Glutamatergic neuron (in vitro differentiated cells): ENCODE results near the gene TPSD1. TPM values are rescaled to one million over a fixed set of nuclear protein-coding genes. Genes with fewer than 3 reads are reported as not detected.
"Not testable (repeated sequence)": the region's sequence is repeated elsewhere in the genome, so short reads cannot be mapped to it uniquely, and the experiment has no call there.

Experiments
- DNase-seq: peaks from one replicate; pipeline ENCODE4 v3.0.0; 2022
- H3K27ac Mint-ChIP-seq: one replicate; pipeline ENCODE4 v1.8.0; 2020; ENCODE audit warnings: mild to moderate bottlenecking, mixed read lengths, inconsistent platforms; ENCODE audit not compliant: unreplicated experiment
- H3K27me3 Mint-ChIP-seq: one replicate; pipeline ENCODE4 v1.8.0; 2020; ENCODE audit warnings: mild to moderate bottlenecking, moderate library complexity, mixed read lengths, inconsistent platforms; ENCODE audit not compliant: unreplicated experiment
- H3K36me3 Mint-ChIP-seq: one replicate; pipeline ENCODE4 v1.8.0; 2020; ENCODE audit warnings: mild to moderate bottlenecking, mixed read lengths, inconsistent platforms; ENCODE audit not compliant: unreplicated experiment
- H3K4me1 Mint-ChIP-seq: one replicate; pipeline ENCODE4 v1.8.0; 2020; ENCODE audit warnings: mild to moderate bottlenecking, low read depth, mixed read lengths, inconsistent platforms; ENCODE audit not compliant: unreplicated experiment
- H3K4me3 Mint-ChIP-seq: one replicate; pipeline ENCODE4 v1.8.0; 2020; ENCODE audit warnings: mild to moderate bottlenecking, mixed read lengths, inconsistent platforms; ENCODE audit not compliant: unreplicated experiment
- H3K9me3 Mint-ChIP-seq: one replicate; pipeline ENCODE4 v1.8.0; 2020; ENCODE audit warnings: mild to moderate bottlenecking, moderate library complexity, mixed read lengths, inconsistent platforms; ENCODE audit not compliant: unreplicated experiment
- CTCF ChIP-seq: fragments of 200-600 bp; sonication (generic); IDR thresholded peaks from one replicate; pipeline ENCODE4 v1.5.0; 2021; ENCODE audit not compliant: partially characterized antibody, unreplicated experiment
- total RNA-seq: library from RNA; stranded (reverse); fragmentation: NEBNext Ultra II Directional; extraction: Animal tissue kit (Norgen Biotek cat#: 25700); gene quantifications from one replicate; pipeline ENCODE4 v1.2.1, GENCODE V29; 2021; ENCODE audit not compliant: unreplicated experiment

The TPSD1 gene
- total RNA-seq, 1 donor from 2014 or later, result not detected

GRCh38 chr16:1271380-1271723 is 15.5 kb downstream of the TPSD1 start:
- DNase-seq, result no peak
- Mint-ChIP-seq H3K4me1 (peaks cover 2% of the 10 kb centered on the region), H3K27me3 (peaks cover 7% of the 10 kb centered on the region), H3K4me3 (no peak overlapping the region), H3K27ac (no peak overlapping the region), H3K36me3 (no peaks in the 10 kb centered on the region), H3K9me3 (peaks cover 12% of the 10 kb centered on the region)
- TF ChIP-seq CTCF, result no peak

GRCh38 chr16:1271724-1272413 is 16.0 kb downstream of the TPSD1 start:
- not testable (repeated sequence) for H3K4me1 Mint-ChIP-seq, H3K27ac Mint-ChIP-seq, H3K36me3 Mint-ChIP-seq, H3K4me3 Mint-ChIP-seq, DNase-seq, H3K27me3 Mint-ChIP-seq
- H3K9me3 Mint-ChIP-seq, result peaks cover 12% of the 10 kb centered on the region

- Mint-ChIP-seq H3K4me3 (no peak overlapping the region), H3K9me3 (peaks cover 12% of the 10 kb centered on the region), H3K4me1 (peaks cover 4% of the 10 kb centered on the region), H3K27me3 (peaks cover 7% of the 10 kb centered on the region), H3K27ac (no peak overlapping the region), H3K36me3 (no peaks in the 10 kb centered on the region)
- no peak for TF ChIP-seq CTCF
- DNase-seq, result no peak
Observed at GRCh38 chr16:1272453-1273198, 16.8 kb downstream of the TPSD1 start.

DNA sequence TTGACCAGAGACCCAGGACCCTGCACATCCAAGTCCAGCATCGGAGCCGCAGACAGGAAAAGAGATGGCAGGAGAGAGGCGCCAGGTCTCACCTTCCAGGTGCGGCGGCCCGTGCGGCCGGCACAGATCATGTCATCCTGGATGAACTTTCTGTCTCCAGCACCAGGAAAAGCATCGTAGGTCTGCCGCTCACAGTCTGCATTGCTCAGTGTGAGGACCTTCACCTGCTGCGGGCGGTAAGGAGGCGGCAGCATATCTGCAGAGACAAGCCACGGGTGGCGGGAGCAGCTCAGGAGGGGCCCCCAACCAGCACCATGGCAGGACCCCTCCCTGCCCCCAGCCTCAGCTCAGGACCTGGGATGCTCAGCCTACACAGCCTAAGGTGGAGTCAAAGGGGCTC is 17.9 kb downstream of the TPSD1 start:
- H3K4me3 Mint-ChIP-seq, result no peak overlapping the region
- peaks cover 12% of the 10 kb centered on the region for H3K9me3 Mint-ChIP-seq
- H3K27ac Mint-ChIP-seq, result no peak overlapping the region

GRCh38 chr16:1274767-1275166 is 18.9 kb downstream of the TPSD1 start:
- TF ChIP-seq CTCF, result no peak
- H3K4me1 Mint-ChIP-seq, result peaks cover 5% of the 10 kb centered on the region
- no peak overlapping the region for H3K4me3 Mint-ChIP-seq
- peaks cover 7% of the 10 kb centered on the region for H3K27me3 Mint-ChIP-seq
- peaks cover 10% of the 10 kb centered on the region for H3K9me3 Mint-ChIP-seq
- no peaks in the 10 kb centered on the region for H3K36me3 Mint-ChIP-seq
- no peak for DNase-seq
- no peak overlapping the region for H3K27ac Mint-ChIP-seq

More for the DNA sequence above, 17.9 kb downstream of the TPSD1 start:
- H3K36me3 Mint-ChIP-seq, result no peaks in the 10 kb centered on the region
- peaks cover 7% of the 10 kb centered on the region for H3K27me3 Mint-ChIP-seq
- DNase-seq, result no peak
- H3K4me1 Mint-ChIP-seq, result peaks cover 5% of the 10 kb centered on the region
- TF ChIP-seq CTCF, result no peak
